ENCODE results near the gene AATK.

DNA sequence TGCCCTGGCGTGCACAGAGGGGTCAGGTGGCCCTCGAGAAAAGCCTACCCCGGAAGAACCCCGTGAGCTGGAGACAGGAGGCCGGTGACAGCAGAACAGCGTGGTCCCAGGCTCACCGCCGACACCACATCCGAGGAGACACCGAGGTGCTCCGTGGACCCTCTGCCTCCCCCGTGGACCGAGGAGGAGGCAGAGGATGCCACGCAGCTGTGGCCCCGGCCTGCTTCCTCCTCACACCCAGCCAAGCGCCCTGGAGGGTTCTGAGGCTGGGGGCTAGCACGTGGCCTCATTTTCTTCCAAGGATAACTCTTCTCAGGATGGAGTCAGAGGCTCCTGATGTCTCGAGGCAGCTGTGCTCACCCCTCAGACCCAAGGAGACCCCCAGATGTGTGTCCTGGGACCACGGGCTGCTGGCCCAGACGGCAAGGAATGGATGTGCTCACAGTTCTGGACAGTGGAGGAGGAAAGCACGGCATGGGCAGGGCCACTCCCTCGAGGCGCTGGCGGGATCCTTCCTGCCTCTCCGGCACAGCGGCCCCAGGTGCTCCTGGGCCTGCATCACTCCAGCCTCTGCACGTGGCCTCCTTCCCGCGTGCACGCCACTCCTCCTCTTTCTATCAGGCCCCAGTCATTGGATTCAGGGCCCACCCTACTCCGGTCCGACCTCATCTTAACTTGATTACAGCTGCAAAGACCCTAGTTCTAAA is 5.1 kb downstream of the AATK start:
- TF ChIP-seq POLR2A (IDR thresholded peaks at IDR 0.05; ENCODE audit: low read length) (no peak), GATA1 (IDR thresholded peaks at IDR 0.05; ENCODE audit: low read depth, low read length) (no peak)
